HCT116 (cell line): ENCODE results near the gene TTLL10. TPM values are rescaled to one million over a fixed set of nuclear protein-coding genes. Genes with fewer than 3 reads are reported as not detected.

Experiments
- ATAC-seq: fragments of 200-7000 bp; cut with Tn5 transposase; 2 replicates; pipeline ENCODE4 v1.9.1; 2020; ENCODE audit warnings: mild to moderate bottlenecking, moderate library complexity
- BruUV-seq: library from RNA; stranded (reverse); fragments of 400-500 nt; replicated peaks from 2 replicates; lab custom pipeline; 2021; lab: Mats Ljungman, UMichigan
- CTCF ChIA-PET: fragments of 300-600 bp; sonication (Branson Sonifier 250); formaldehyde crosslinking; loops from one replicate; lab custom pipeline; 2021; ENCODE audit warnings: antibody characterized with exemption; lab: Charles Lee
- POLR2A ChIA-PET: fragments of 300-600, 350-600 bp; sonication (Branson Sonifier 250); formaldehyde crosslinking; loops from one replicate; lab custom pipeline; 2021; ENCODE audit warnings: antibody characterized with exemption; lab: Charles Lee
- RAD21 ChIA-PET, 2 experiments: fragments of 300-600 bp; sonication (Branson Sonifier 250); formaldehyde crosslinking; loops; one replicate each; lab custom pipeline; 2023; ENCODE audit warnings: low total read pairs in 2 of 2; ENCODE audit not compliant: uncharacterized antibody in 2 of 2, unreplicated experiment in 2 of 2, low non-redundant PET in 1 of 2; lab: Charles Lee
- DNase-seq: peaks from one replicate; pipeline ENCODE4 v3.0.0-alpha.2; 2010; ENCODE audit warnings: low read depth, low spot score
- H2AFZ ChIP-seq: fragments of 200-600 bp; shearing (Covaris generic), sonication (generic); 2 replicates; pipeline ENCODE4 v1.6.1; 2017; ENCODE audit warnings: low read depth, mixed run types, mixed read lengths, antibody characterized with exemption, low read length; ENCODE audit not compliant: poor library complexity, severe bottlenecking
- H3K27ac ChIP-seq: 2 replicates; pipeline ENCODE4 v1.5.1; 2012; ENCODE audit warnings: low read depth, low read length
- H3K27me3 ChIP-seq: fragments of 200-600 bp; sonication (generic); 2 replicates; pipeline ENCODE4 v1.6.1; 2016; ENCODE audit warnings: mixed run types, low read length, mixed read lengths; ENCODE audit not compliant: insufficient read depth
- H3K36me3 ChIP-seq, 2 experiments: fragments of 200-500 bp in 1 of 2; fragments of 200-600 bp in 1 of 2; sonication (Bioruptor generic) in 1 of 2; sonication (generic) in 1 of 2; 2 replicates each; pipeline versions ENCODE4 v1.5.1 to v1.6.1; 2014 to 2016; ENCODE audit warnings: low read length in 2 of 2, inconsistent platforms in 1 of 2, mixed read lengths in 1 of 2, mixed run types in 1 of 2; ENCODE audit not compliant: insufficient read depth in 2 of 2, control insufficient read depth in 1 of 2
- H3K4me1 ChIP-seq, 2 experiments: fragments of 200-600 bp in 1 of 2; sonication (generic) in 1 of 2; 2 replicates each; pipeline versions ENCODE4 v1.5.1 to v1.6.1; 2012 to 2017; ENCODE audit warnings: low read length in 2 of 2, inconsistent platforms in 1 of 2, mild to moderate bottlenecking in 1 of 2, mixed read lengths in 1 of 2, mixed run types in 1 of 2, moderate library complexity in 1 of 2; ENCODE audit not compliant: insufficient read depth in 2 of 2, control insufficient read depth in 1 of 2
- H3K4me2 ChIP-seq: fragments of 200-600 bp; sonication (generic); 2 replicates; pipeline ENCODE4 v1.6.1; 2017; ENCODE audit warnings: mixed run types, low read length, mixed read lengths
- H3K4me3 ChIP-seq, 2 experiments: fragments of 200-600 bp in 1 of 2; sonication (generic) in 1 of 2; replicated peaks in 1 of 2; 2 replicates each; pipeline ENCODE4 v1.5.1; 2011 to 2016; ENCODE audit warnings: low read length in 2 of 2, control low read depth in 1 of 2, low read depth in 1 of 2, mild to moderate bottlenecking in 1 of 2, mixed read lengths in 1 of 2, mixed run types in 1 of 2
- H3K79me2 ChIP-seq: fragments of 200-600 bp; sonication (generic); 2 replicates; pipeline ENCODE4 v1.6.1; 2017; ENCODE audit warnings: mild to moderate bottlenecking, mixed run types, low read length, moderate library complexity, mixed read lengths; ENCODE audit not compliant: insufficient read depth
- H3K9ac ChIP-seq: fragments of 200-600 bp; sonication (generic); 2 replicates; pipeline ENCODE4 v1.6.1; 2016; ENCODE audit warnings: low read length, mixed read lengths
- H3K9me2 ChIP-seq: fragments of 200-600 bp; sonication (generic), shearing (Covaris generic); 2 replicates; pipeline ENCODE4 v1.6.1; 2017; ENCODE audit warnings: mixed run types, mild to moderate bottlenecking, moderate library complexity; ENCODE audit not compliant: insufficient read depth
- H3K9me3 ChIP-seq, 2 experiments: fragments of 200-500 bp in 1 of 2; fragments of 200-600 bp in 1 of 2; sonication (Bioruptor generic) in 1 of 2; sonication (generic) in 1 of 2; 2 replicates each; pipeline ENCODE4 v1.6.1; 2014 to 2017; ENCODE audit warnings: low read length in 2 of 2, mixed read lengths in 2 of 2, inconsistent platforms in 1 of 2, low read depth in 1 of 2, mild to moderate bottlenecking in 1 of 2, mixed run types in 1 of 2, moderate library complexity in 1 of 2; ENCODE audit not compliant: control insufficient read depth in 1 of 2, insufficient read depth in 1 of 2
- H4K20me1 ChIP-seq: fragments of 200-600 bp; sonication (generic), shearing (Covaris generic); 2 replicates; pipeline ENCODE4 v1.6.1; 2017; ENCODE audit warnings: mixed run types, mild to moderate bottlenecking, moderate library complexity; ENCODE audit not compliant: insufficient read depth
- CEBPB ChIP-seq: IDR thresholded peaks from 2 replicates; pipeline ENCODE4 v1.6.1; 2012; ENCODE audit warnings: low read depth
- EZH2 ChIP-seq: fragments of 200-600 bp; sonication (generic); IDR thresholded peaks from 2 replicates; pipeline ENCODE4 v1.6.1; 2017; ENCODE audit warnings: antibody characterized with exemption, mixed run types
- EZH2phosphoT487 ChIP-seq: fragments of 200-600 bp; IDR thresholded peaks from 2 replicates; pipeline ENCODE4 v1.6.1; 2018; ENCODE audit warnings: antibody characterized with exemption, borderline replicate concordance
- FOSL1 ChIP-seq: IDR thresholded peaks from 2 replicates; pipeline ENCODE4 v1.6.1; 2012; ENCODE audit warnings: low read depth
- POLR2A ChIP-seq: IDR thresholded peaks from 2 replicates; pipeline ENCODE4 v1.7.0; 2011; ENCODE audit warnings: borderline replicate concordance; ENCODE audit not compliant: insufficient read depth, insufficient read length; ENCODE audit errors: extremely low read depth
- RAD21 ChIP-seq: IDR thresholded peaks from 2 replicates; pipeline ENCODE4 v1.6.1; 2012; ENCODE audit warnings: low read depth, mild to moderate bottlenecking
- ZFX ChIP-seq: fragments of 450-650 bp; IDR thresholded peaks from 2 replicates; pipeline ENCODE4 v1.6.1; 2017
- ZNF274 ChIP-seq: fragments of 200-500 bp; sonication (Bioruptor generic); IDR thresholded peaks from 2 replicates; pipeline ENCODE4 v1.6.1; 2014; ENCODE audit warnings: mild to moderate bottlenecking, low read depth, low read length, inconsistent platforms
- intact Hi-C: fragments of 100-400 bp; cut with micrococcal nuclease; formaldehyde crosslinking; loops from 2 replicates; pipeline ENCODE4 v1.10.0; 2022
- total RNA-seq: library from RNA; stranded (reverse); gene quantifications from one replicate; pipeline ENCODE4 v1.2.1, GENCODE V29; 2021; ENCODE audit not compliant: unreplicated experiment
- TF ChIP-seq, protein P1 (sequence below), 3 experiments: fragments of 200-600 bp in 1 of 3; sonication (generic) in 1 of 3; IDR thresholded peaks in 2 of 3; conservative IDR thresholded peaks in 1 of 3; 2 replicates each; pipeline ENCODE4 v1.5.1; 2012 to 2017; ENCODE audit warnings: low read depth in 2 of 3, low read length in 2 of 3, antibody characterized with exemption in 1 of 3, borderline replicate concordance in 1 of 3, control low read depth in 1 of 3, mild to moderate bottlenecking in 1 of 3, mixed read lengths in 1 of 3, mixed run types in 1 of 3, moderate library complexity in 1 of 3; ENCODE audit not compliant: insufficient read depth in 1 of 3
- TF ChIP-seq, protein P2 (sequence below): IDR thresholded peaks from 2 replicates; pipeline ENCODE4 v1.6.1; 2012
- TF ChIP-seq, protein P3 (sequence below): IDR thresholded peaks from 2 replicates; pipeline ENCODE4 v1.6.1; 2012
- TF ChIP-seq, protein P4 (sequence below): IDR thresholded peaks from 2 replicates; pipeline ENCODE4 v1.6.1; 2012; ENCODE audit warnings: low read depth

Gene TTLL10
- total RNA-seq, 1 experiment from 2014 or later = 0.10 TPM

DNA sequence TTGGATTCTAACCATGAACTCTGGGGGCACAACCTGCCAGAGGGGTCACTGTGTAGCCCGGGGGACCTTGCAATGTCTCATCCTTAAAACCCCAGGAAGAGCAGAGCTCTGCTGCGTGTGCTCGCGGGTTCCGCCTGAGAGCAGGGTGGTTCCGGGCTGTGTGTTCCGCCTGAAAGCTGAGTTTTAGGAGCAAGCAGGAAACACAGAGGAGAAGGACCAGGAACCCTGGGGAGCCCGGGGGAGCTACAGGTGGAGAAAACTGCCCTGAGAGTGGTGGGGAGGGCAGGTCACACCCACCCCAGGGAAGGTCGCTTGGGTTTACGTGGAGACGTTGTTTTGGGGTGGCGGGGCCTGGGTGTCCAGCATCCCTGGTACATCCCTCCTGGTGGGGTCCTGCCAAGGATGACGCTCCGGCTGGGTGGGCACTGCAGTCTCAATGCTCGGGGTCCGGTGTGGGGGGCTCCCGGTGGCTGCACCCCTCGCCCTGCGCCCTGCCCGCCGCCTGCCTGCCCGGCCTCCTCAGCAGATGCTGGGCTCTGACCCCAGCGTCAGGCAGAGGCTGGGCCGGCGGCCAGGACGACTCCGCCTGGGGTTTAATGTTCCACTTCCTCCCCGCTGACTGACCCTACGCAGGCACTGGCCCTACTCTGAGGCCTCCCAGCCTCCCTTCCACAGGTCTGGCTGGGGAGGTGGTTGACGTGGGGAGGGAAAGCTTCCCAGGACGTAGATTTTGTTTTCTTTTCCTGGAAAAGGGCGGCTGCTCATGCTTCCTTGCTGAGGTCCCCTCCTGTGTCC is 40.5 kb upstream of the TTLL10 start:
- Histone ChIP-seq H4K20me1 (no peaks in the 10 kb centered on the region), H3K36me3 (no peaks in the 10 kb centered on the region), H2AFZ (no peak overlapping the region), H3K4me1 (peaks cover 3 to 15% of the 10 kb centered on the region in 2 experiments; a peak in 3 of 4 replicates), H3K9me2 (no peaks in the 10 kb centered on the region), H3K4me3 (no peak overlapping the region), H3K79me2 (no peaks in the 10 kb centered on the region), H3K27ac (no peak overlapping the region), H3K27me3 (no peaks in the 10 kb centered on the region), H3K9me3 (no peaks in the 10 kb centered on the region), H3K4me2 (no peak overlapping the region), H3K9ac (no peak overlapping the region)
- ChIA-PET CTCF (no interaction called here), POLR2A (no interaction called here), RAD21 (no interaction called here)
- intact Hi-C loops = no loop called here
- DNase-seq (no peak), ATAC-seq (no peak)
- no TSS peak for BruUV-seq
- TF ChIP-seq, protein P1, sequence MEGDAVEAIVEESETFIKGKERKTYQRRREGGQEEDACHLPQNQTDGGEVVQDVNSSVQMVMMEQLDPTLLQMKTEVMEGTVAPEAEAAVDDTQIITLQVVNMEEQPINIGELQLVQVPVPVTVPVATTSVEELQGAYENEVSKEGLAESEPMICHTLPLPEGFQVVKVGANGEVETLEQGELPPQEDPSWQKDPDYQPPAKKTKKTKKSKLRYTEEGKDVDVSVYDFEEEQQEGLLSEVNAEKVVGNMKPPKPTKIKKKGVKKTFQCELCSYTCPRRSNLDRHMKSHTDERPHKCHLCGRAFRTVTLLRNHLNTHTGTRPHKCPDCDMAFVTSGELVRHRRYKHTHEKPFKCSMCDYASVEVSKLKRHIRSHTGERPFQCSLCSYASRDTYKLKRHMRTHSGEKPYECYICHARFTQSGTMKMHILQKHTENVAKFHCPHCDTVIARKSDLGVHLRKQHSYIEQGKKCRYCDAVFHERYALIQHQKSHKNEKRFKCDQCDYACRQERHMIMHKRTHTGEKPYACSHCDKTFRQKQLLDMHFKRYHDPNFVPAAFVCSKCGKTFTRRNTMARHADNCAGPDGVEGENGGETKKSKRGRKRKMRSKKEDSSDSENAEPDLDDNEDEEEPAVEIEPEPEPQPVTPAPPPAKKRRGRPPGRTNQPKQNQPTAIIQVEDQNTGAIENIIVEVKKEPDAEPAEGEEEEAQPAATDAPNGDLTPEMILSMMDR (IDR thresholded peaks at IDR 0.05 in 2 of 3, conservative IDR thresholded peaks at IDR 0.05 in 1 of 3; ENCODE audit: borderline replicate concordance in 1 of 3, insufficient read depth in 1 of 3, low read depth in 2 of 3, low read length in 2 of 3) = no peak
- TF ChIP-seq, protein P2, sequence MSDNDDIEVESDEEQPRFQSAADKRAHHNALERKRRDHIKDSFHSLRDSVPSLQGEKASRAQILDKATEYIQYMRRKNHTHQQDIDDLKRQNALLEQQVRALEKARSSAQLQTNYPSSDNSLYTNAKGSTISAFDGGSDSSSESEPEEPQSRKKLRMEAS = no peak
- TF ChIP-seq CEBPB = no peak
- TF ChIP-seq, protein P3, sequence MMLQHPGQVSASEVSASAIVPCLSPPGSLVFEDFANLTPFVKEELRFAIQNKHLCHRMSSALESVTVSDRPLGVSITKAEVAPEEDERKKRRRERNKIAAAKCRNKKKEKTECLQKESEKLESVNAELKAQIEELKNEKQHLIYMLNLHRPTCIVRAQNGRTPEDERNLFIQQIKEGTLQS = no peak
- TF ChIP-seq FOSL1 = no peak
- no peak for TF ChIP-seq ZFX
- no peak for TF ChIP-seq EZH2
- TF ChIP-seq, protein P4, sequence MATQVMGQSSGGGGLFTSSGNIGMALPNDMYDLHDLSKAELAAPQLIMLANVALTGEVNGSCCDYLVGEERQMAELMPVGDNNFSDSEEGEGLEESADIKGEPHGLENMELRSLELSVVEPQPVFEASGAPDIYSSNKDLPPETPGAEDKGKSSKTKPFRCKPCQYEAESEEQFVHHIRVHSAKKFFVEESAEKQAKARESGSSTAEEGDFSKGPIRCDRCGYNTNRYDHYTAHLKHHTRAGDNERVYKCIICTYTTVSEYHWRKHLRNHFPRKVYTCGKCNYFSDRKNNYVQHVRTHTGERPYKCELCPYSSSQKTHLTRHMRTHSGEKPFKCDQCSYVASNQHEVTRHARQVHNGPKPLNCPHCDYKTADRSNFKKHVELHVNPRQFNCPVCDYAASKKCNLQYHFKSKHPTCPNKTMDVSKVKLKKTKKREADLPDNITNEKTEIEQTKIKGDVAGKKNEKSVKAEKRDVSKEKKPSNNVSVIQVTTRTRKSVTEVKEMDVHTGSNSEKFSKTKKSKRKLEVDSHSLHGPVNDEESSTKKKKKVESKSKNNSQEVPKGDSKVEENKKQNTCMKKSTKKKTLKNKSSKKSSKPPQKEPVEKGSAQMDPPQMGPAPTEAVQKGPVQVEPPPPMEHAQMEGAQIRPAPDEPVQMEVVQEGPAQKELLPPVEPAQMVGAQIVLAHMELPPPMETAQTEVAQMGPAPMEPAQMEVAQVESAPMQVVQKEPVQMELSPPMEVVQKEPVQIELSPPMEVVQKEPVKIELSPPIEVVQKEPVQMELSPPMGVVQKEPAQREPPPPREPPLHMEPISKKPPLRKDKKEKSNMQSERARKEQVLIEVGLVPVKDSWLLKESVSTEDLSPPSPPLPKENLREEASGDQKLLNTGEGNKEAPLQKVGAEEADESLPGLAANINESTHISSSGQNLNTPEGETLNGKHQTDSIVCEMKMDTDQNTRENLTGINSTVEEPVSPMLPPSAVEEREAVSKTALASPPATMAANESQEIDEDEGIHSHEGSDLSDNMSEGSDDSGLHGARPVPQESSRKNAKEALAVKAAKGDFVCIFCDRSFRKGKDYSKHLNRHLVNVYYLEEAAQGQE = no peak
- TF ChIP-seq POLR2A = no peak
- no peak for TF ChIP-seq EZH2phosphoT487
- TF ChIP-seq ZNF274 = no peak
- no peak for TF ChIP-seq RAD21
